NCI-H460 (cell line): ENCODE measurements around the gene TRMU. TPM values are rescaled to one million over a fixed set of nuclear protein-coding genes. Genes with fewer than 3 reads are reported as not detected.
"Not testable (repeated sequence)": the region's sequence is repeated elsewhere in the genome, so short reads cannot be mapped to it uniquely, and the experiment has no call there.

Source experiments
- DNase-seq: peaks from one replicate; pipeline ENCODE4 v3.0.0-alpha.2; 2016; ENCODE audit warnings: low read depth; ENCODE audit errors: extremely low read depth
- total RNA-seq: library from RNA; depleted of rRNA; stranded (reverse); fragments of >200 nt; shearing (Covaris generic); gene quantifications from 2 replicates; pipeline ENCODE4 v1.2.3, GENCODE V29; 2014

TRMU gene
- total RNA-seq, 1 experiment from 2014 or later: 30.7 TPM

DNA sequence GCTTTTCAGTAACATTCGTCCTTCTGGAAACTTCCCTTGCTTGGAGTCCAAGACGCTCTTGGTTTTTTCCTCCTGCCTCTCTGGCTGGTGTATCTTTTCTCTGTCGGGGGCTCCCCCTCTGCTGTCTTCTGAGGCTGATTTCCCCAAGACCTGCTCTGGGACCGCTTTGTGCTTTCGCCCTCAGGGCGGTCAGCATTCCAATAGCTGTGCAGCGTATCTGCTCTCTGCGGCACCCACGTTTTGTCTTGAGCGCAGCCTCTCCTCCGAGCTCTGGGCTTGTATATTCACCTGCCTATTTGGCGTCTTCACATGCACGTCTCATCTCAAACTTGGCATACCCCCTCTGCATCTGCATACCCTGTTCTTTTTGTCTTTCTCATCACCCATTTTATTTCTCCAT, 36.4 kb upstream of the TRMU start:
- no peak for DNase-seq

DNA sequence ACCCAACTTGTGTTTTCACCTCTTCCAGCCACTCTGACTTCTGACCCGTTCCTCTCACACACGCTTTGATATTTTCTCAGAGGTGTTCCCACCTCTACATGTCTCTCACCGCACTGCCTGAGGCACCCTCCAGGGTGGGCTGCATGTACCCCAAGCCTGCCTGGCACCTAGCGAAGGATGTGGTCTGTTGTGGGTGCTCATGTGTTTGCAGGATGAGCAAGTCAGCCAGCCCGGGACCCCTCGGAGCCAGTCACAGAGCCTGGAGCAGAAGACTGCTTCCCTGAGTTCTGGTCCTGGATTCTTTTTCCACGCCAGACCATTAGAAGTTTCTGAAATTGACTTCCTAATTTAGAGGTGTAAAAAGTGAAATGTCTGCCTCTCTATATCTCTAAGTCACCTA, 35.0 kb upstream of the TRMU start:
- DNase-seq: no peak

DNA sequence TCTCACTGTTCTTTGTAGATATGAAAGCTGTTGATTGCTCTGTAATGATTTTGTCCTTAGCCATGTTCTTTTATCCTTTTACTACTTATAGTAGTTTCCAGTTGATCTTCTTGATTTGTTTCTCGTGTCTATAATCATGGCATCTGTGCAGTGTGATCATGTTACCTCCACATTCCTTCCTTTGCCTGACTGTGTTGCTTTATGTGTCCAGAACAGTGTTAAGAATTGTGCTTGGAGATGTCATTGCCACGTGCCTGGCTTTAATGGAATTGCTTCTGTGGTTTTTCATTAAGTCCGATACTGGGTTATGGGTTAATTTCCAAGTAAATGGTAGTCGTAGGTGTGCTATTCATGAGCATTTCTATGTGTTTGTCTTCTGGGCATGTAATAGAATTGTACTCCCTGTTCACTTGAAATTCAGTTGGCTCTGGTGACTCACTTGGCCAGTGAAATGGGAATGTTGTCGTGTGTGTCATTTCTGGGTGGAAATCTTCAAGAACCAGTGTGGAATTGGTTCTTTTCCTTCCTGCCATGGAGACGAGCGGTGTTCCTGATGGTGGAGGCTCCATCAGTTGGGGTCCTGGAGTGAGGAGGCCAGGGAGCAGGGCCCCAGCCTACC, 32.1 kb upstream of the TRMU start:
- no peak for DNase-seq

DNA sequence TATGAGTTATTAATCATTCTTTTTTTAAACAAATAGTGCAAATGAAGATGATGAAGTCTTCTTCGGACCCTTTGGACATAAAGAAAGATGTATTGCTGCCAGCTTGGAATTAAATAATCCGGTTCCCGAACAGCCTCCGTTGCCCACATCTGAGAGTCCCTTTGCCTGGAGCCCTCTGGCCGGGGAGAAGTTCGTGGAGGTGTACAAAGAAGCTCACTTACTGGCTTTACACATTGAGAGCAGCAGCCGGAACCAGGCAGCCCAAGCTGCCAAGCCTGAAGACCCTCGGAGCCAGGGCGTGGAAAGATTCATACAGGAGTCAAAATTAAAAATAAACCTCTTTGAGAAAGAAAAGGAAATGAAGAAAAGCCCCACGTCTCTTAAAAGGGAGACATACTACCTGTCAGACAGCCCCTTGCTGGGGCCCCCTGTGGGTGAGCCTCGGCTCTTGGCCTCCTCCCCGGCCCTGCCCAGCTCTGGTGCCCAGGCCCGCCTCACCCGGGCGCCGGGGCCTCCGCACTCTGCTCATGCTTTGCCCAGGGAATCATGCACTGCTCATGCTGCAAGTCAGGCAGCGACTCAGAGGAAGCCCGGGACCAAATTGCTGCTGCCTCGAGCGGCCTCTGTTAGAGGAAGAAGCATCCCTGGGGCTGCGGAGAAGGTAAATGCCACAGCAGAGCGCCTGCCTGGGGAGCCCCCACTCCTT, 27.1 kb upstream of the TRMU start:
- no peak for DNase-seq

DNA sequence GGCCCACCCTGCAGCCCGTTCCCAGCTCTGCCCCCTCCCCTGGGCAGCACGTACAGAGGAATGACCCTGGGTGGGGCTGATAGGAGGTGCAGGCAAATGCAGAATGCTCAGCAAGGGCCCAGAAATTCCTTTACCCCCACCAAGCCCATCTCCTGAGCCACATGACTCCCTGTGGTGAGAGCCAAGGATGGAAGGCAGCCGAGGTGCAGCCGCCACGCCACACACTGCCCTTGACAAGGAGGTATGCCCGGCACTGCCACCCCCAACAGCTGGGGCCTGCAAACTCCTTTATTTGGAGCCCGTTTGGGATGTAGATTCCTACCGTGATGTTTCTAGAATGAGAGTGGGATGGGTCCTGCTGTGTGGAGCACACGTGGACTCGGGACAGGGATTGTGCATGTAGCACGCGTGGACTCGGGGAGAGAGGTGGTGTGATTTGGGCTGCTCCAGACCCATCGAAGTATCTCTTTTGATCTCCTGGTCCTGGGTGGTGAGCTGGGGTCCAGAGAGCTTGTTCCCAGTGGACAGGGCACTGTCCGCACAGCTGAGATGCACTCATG, 25.9 kb upstream of the TRMU start:
- DNase-seq: no peak

DNA sequence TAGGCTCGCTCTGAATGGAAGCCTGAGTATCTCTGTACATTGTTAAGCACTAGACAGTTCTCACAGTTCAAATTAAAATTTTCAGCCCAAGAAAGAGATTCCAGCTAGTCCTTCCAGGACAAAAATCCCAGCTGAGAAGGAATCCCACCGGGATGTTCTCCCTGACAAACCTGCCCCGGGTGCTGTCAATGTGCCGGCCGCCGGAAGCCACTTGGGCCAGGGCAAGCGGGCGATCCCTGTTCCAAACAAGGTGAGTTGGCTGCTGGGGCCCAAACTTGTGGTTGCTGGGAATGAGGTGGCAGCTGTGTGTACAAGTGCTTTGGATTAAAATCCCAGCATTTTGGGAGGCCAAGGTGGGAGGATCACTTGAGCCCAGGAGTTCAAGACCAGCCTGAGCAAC, 23.5 kb upstream of the TRMU start:
- DNase-seq: no peak

DNA sequence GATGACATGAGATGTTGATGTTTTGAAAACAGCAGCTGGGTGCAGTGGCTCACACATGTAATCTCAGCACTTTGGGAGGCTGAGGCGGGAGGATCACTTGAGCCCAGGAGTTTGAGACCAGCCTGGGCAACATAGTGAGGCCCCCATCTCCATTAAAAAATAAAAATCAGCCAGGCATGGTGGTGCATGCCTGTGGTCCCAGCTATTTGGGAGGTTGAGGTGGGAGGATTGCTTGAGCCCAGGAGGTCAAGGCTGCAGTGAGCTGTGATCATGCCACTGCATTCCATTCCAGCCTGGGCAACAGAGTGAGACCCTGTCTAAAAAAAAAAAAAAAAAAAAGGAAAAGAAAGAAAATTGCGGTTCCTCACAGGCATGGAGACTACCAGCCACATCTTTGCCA, 22.7 kb upstream of the TRMU start:
- not testable (repeated sequence) for DNase-seq

DNA sequence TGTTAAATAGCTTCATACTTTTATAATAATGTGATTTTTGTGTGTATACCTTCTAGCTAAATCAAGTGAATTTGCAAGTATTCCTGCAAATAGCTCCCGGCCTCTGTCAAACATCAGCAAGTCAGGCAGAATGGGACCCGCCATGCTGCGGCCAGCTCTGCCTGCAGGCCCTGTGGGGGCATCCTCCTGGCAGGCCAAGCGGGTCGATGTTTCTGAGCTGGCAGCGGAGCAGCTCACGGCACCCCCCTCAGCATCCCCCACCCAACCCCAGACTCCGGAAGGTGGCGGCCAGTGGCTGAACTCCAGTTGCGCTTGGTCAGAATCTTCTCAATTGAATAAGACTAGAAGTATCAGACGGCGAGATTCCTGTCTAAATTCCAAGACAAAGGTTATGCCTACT, 19.5 kb upstream of the TRMU start:
- no peak for DNase-seq

DNA sequence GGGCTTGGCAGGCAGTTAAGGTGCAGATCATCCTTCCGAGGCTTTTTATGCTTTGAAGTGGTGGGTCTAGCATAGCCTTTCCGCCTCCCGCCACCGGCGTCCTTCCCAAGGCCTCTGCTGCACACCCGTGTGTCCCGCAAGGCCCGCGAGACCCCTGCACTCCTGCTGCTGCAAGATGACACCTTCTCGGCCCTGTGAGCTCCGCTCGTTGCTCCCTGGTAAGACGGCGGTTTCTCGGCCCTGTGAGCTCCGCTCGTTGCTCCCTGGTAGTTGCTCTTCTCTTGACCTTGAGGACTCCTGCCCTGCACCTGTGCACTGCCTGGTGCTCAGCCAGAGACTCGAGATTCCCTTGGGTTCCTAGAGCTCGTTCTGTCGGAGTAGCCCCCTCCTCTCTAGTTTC, 17.9 kb upstream of the TRMU start:
- no peak for DNase-seq

DNA sequence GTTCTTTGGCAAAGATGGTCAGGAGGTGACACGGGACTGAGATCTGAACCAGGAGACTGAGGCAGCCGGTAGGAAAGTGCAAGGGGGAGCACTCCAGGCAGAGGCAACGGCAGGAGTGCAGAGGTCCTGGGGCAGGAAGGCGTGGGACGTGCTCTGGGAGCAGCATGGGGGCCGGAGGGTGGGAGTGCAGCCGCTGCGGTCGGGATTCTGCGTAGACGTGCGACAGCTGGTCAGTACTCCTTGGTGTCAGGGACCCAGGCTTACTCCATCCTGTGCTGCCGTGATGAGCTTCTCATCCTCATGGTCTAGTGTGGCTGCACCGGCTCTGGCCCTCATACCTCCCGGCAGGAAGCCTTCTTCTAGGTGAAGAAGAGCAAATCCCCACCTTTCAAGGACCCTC, 16.9 kb upstream of the TRMU start:
- no peak for DNase-seq

DNA sequence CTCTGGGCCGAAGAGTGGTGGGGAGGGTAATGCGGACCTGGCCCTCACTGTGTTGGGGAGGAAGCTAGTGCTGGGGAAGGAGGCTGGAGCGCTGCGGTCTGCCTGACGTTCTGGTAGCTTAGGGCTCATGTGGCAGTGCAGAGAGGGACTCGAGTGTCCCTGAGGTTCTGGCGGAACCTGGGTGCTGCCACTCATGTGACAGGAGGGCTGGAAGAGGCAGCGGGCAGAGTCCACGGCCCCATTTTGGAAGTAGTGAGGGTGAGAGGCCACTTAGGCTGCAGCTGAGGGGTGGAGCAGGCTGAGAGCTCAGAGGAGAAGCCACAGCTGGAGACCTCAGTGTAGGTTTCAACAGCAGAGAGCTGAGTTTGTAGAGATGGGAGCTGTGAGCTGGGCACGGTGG, 16.2 kb upstream of the TRMU start:
- DNase-seq: no peak

DNA sequence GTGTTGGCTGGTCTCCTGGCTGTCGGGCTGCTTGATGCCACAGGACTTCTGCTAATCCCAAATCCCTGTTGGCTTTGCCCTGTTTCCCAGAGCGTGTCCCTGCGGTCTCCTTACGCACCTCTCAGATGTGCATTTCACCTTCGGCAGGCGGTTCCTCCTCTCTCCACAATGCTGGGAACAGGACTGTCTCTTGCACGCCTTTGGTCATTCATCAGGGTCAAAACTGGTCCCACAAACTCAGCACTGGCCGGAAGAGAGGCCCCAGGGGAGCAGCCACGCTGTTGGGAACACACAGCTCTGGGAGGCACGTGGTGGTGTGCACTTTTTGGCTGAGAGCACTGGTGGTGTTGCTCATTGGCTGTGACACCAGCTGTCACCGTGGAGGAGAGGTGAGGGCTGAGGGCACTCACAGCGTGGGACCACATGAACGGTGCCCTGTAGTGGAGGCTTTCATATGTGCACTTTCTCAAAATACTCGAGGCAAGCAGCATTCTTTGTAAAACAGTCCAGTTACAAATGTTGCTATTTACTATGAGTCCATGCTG, 15.3 kb upstream of the TRMU start:
- no peak for DNase-seq

DNA sequence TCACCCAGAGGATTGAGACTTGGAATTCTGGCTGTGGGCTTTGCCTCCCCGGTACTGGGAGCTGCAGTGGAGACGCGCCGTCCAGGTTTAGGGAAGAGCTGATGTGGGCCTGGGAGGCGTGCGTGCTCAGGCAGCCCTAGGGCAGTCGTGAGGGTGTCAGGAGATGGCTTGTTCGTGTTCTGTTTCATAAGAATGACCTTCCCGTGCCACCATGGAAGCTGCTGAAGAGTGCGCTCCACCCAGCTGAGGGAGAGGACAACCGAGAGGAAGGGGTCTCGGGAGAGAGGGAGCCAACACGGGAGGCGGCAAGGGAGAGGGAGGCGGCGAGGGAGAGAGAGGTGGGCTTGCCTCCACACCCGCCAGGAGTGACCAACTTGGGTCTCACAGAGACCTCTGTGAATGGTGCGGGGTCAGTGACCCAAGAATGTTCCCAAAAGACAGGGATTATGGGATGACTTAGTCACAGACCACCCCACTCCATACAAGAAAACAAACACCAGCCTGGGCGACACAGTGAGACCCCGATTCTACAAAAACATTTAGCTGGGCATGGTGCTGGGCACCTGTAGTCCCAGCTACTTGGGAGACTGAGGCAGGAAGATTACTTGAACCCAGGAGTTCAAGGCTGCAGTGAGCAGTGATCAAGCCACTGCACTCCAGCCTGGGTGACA, 14.7 kb upstream of the TRMU start:
- no peak for DNase-seq

DNA sequence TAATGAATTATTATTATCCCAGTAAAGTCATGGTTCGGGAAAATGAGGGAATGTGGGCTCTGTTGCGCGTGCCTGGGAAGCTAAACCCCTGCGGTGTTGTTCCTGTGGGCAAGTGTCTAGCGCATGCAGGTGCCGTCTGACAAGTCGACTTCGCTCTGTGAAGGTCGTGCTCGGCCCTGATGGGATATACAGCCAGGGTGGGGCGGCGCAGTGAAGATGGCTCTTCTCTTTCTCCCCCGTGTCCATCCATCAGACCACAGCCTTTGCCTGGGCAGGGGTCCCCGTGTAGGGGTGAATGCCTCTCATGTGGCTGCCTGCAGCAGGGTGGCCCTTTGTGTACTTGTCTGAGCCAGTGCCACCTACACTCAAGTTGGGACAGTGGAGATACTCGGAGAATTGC, 12.8 kb upstream of the TRMU start:
- DNase-seq: no peak

DNA sequence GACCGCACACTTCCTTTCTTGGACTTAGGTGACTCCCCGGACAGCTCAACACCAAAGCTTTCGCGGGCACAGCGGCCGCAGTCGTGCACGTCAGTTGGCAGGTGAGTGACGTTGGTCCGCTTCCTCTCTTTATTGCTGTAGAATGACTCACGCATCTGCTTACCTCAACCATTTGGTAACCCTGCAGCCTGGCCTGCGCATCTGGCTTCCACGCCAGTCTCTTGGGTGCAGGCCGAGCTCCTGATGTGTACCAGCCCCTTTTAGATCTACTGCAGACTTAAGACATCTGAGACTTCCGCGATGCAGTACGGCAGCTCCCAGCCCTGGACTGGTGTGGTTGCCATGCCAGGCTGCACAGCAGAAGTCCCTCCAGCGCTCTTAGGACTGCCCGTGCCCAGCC, 12.4 kb upstream of the TRMU start:
- no peak for DNase-seq

DNA sequence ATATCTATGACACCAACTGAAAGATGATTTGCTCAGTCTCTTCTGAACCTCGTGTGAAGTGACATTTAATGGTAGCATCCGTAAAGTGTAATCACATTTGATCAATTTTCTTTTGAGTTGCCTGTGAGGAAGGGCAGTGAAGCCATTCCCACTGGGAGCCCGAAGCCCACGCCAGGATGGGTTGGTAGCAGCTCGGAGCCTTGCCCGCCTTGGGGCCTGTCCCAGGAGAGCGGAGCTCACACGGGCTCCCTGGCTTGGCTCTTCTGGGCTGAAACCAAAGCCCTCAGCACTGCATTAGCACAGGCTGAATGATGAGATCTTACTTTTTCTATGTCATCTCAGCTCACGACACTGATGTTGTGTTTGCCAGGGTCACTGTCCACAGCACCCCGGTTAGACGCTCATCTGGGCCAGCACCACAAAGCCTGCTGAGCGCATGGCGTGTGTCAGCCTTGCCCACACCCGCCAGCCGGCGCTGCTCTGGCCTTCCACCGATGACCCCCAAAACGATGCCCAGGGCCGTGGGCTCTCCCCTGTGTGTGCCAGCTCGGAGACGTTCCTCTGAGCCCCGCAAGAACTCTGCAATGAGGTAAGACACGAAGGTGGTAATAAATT, 9.3 kb upstream of the TRMU start:
- DNase-seq: no peak

DNA sequence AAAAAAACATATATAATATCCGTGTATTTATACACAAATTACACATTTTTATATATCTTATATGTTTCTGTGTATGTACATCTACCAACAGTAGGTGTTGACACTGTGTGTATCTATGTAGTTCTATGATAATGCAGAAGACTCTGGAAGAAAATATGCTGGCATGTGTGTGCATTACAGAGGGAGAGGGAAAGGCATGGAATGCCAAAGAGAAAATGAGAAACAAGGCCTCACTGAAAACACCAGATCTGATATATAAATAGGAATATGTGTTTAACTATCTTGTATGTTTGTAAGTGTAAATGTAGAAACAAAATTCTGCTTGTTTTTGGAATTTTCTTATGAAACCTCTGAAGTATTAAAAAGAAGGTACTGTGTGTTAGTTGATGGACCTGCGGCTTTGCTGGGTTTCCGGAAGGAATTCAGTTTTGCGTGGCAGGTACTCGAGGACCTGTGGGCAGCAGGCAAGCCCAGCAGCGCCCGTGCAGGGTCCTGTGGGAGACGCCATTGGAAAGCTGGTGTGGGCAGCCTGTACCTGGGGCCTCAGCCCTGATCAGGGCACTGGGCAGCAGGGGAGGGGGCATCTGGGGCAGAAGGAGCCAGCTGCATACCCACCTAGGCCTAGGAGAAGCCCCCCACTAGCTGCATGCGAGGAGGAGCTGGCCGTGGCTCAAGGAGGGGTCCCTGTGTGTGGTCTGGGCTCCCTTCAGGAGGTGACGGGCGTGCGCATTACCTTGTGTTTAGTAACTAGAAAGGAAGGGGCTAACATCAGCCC, 7.6 kb upstream of the TRMU start:
- no peak for DNase-seq

DNA sequence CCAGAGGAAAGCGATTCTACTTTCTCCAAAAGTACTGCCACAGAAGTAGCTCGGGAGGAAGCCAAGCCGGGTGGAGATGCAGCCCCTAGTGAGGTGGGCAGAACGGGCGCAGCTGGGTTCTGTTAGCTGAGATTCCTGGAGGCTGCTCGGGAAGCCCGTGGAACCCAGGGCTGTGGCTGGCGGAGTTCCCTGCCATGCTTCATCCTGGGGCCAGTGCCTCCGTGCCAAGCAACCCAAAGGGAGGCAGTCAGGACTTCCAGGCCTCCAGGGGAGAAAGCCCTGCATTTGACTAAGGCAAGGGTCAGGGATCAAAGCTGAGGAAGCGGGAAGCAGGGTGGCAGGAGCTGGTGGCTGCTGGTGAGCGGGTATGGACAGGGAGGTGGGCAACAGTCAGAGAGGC, 6.7 kb upstream of the TRMU start:
- no peak for DNase-seq

DNA sequence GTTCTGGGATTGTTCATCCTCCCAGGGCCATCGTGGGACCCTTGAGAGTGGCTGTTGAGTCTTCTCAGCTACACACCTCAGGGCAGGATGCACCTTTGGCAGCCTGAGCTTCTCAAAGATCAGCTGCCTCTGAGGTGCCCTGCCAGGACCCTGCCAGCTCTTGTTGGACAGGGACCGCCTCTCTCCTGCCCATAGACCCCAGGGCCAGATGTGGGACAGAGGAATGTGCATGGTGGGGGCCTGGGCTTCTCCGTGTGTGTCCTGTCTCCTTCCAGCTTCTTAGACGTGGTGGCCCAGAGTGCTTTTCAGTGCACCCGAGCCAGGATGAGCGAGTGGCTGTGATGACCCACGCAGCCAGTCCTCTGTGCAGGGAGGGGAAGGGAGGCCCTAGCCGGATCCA, 5.9 kb upstream of the TRMU start:
- DNase-seq: no peak

DNA sequence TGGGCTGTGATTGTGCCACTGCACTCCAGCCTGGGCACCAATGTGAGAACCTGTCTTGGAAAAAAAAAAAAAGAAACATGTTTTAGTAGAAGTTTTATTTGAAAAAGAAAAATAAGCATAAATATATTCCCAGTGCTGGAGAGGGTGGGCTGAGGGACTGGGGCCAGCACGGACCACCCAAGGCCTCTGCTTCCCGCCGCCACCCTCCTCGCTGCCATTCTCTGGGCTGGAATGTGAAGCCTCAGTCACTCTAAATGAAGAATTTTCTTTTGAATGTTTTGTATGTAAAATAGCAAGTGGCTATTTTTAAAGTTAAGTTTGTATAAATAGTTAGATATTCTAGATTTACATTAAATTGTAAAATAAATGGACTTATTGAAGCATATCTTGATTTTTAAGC, 5.1 kb upstream of the TRMU start:
- DNase-seq: no peak

DNA sequence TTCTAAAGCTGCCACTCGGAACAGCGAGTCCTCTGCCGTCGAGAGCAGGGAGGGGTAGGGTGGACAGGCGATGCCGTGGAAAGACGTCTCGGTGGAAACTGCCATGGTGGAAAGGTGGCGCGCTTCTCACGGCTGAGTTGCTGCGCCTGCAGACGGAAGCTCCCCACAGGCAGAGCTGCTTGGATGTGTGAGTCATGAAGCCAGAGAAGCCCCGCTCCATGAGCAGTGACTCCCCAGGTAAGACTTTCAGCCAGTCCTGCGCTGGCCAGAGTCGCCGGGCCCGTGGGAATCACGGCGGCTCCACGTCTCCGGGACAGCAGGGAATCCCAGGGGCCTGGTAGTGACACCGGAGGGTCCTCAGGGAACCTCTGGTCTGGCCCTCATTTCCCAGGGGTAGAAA, 4.0 kb upstream of the TRMU start:
- DNase-seq: no peak
